ENCODE data around the gene ZNF580.

Gene ZNF580

GRCh38 chr19:55651236-55651635, 10.4 kb downstream of the ZNF580 start:
- Histone ChIP-seq H3K9me3 (ENCODE audit: insufficient read depth, low read depth, low read length) (no peaks in the 10 kb centered on the region), H3K4me1 (ENCODE audit: insufficient read depth, low read length, poor library complexity, severe bottlenecking) (peaks cover 10% of the 10 kb centered on the region), H3K79me2 (ENCODE audit: insufficient read depth, low read length) (peaks cover 34% of the 10 kb centered on the region), H2AFZ (ENCODE audit: low read length) (no peak overlapping the region), H3K9me2 (replicated peaks; ENCODE audit: low read depth, low read length) (no peaks in the 10 kb centered on the region), H3K36me3 (ENCODE audit: insufficient read depth, low read length) (no peaks in the 10 kb centered on the region), H3K27me3 (ENCODE audit: insufficient read depth, low read length, poor library complexity, severe bottlenecking) (peaks cover 4% of the 10 kb centered on the region), H3F3A (ENCODE audit: low read depth) (no peaks in the 10 kb centered on the region), H3K9ac (ENCODE audit: low read depth, low read length, poor library complexity, severe bottlenecking) (no peak overlapping the region), H3K4me3 (ENCODE audit: low read length, poor library complexity, severe bottlenecking) (no peak overlapping the region), H3K4me2 (ENCODE audit: low read depth, low read length, poor library complexity, severe bottlenecking) (no peak overlapping the region), H4K20me1 (ENCODE audit: insufficient read depth, low read length, poor library complexity, severe bottlenecking) (peaks cover 8% of the 10 kb centered on the region)
- TF ChIP-seq CTCF (conservative IDR thresholded peaks at IDR 0.05; ENCODE audit: low read length) (no peak), EZH2phosphoT487 (IDR thresholded peaks at IDR 0.05; ENCODE audit: borderline replicate concordance) (no peak)

- Histone ChIP-seq H3K9me2 (replicated peaks; ENCODE audit: low read depth, low read length) (no peaks in the 10 kb centered on the region), H3K27me3 (ENCODE audit: insufficient read depth, low read length, poor library complexity, severe bottlenecking) (peaks cover 4% of the 10 kb centered on the region), H3K9ac (ENCODE audit: low read depth, low read length, poor library complexity, severe bottlenecking) (no peak overlapping the region), H4K20me1 (ENCODE audit: insufficient read depth, low read length, poor library complexity, severe bottlenecking) (peaks cover 21% of the 10 kb centered on the region), H3K4me3 (ENCODE audit: low read length, poor library complexity, severe bottlenecking) (peak overlapping the region; percentile 87), H3K36me3 (ENCODE audit: insufficient read depth, low read length) (no peaks in the 10 kb centered on the region), H3K79me2 (ENCODE audit: insufficient read depth, low read length) (peaks cover 38% of the 10 kb centered on the region), H3K4me2 (ENCODE audit: low read depth, low read length, poor library complexity, severe bottlenecking) (peak overlapping the region; percentile 59), H3K9me3 (ENCODE audit: insufficient read depth, low read depth, low read length) (no peaks in the 10 kb centered on the region), H3K4me1 (ENCODE audit: insufficient read depth, low read length, poor library complexity, severe bottlenecking) (peaks cover 17% of the 10 kb centered on the region), H2AFZ (ENCODE audit: low read length) (no peak overlapping the region), H3F3A (ENCODE audit: low read depth) (no peaks in the 10 kb centered on the region)
- TF ChIP-seq EZH2phosphoT487 (IDR thresholded peaks at IDR 0.05; ENCODE audit: borderline replicate concordance) (no peak), CTCF (conservative IDR thresholded peaks at IDR 0.05; ENCODE audit: low read length) (no peak)
Measured at GRCh38 chr19:55652311-55653128, 11.7 kb downstream of the ZNF580 start.

- H3K4me1 ChIP-seq (ENCODE audit: insufficient read depth, low read length, poor library complexity, severe bottlenecking), result peaks cover 25% of the 10 kb centered on the region
- no peaks in the 10 kb centered on the region for H3K36me3 ChIP-seq (ENCODE audit: insufficient read depth, low read length)
- peak overlapping the region; percentile 59 for H3K4me2 ChIP-seq (ENCODE audit: low read depth, low read length, poor library complexity, severe bottlenecking)
- H2AFZ ChIP-seq (ENCODE audit: low read length), result peak overlapping the region; percentile 79
- H3F3A ChIP-seq (ENCODE audit: low read depth), result no peaks in the 10 kb centered on the region
- peaks cover 34% of the 10 kb centered on the region for H4K20me1 ChIP-seq (ENCODE audit: insufficient read depth, low read length, poor library complexity, severe bottlenecking)
- peaks cover 41% of the 10 kb centered on the region for H3K79me2 ChIP-seq (ENCODE audit: insufficient read depth, low read length)
- peak overlapping the region; percentile 95 for H3K9ac ChIP-seq (ENCODE audit: low read depth, low read length, poor library complexity, severe bottlenecking)
- H3K27me3 ChIP-seq (ENCODE audit: insufficient read depth, low read length, poor library complexity, severe bottlenecking), result peaks cover 4% of the 10 kb centered on the region
- no peak for TF ChIP-seq EZH2phosphoT487 (IDR thresholded peaks at IDR 0.05; ENCODE audit: borderline replicate concordance)
- peak; percentile 98 for TF ChIP-seq CTCF (conservative IDR thresholded peaks at IDR 0.05; ENCODE audit: low read length)
- no peaks in the 10 kb centered on the region for H3K9me3 ChIP-seq (ENCODE audit: insufficient read depth, low read depth, low read length)
- H3K4me3 ChIP-seq (ENCODE audit: low read length, poor library complexity, severe bottlenecking), result peak overlapping the region; percentile 87
- H3K9me2 ChIP-seq (replicated peaks; ENCODE audit: low read depth, low read length), result no peaks in the 10 kb centered on the region
Measured at GRCh38 chr19:55653651-55654322, 13.0 kb downstream of the ZNF580 start.

Data from Loucy (cell line).